NCI-H1417 (cell line): ENCODE data around the gene FILIP1L.
A peak's percentile ranks its signal among the peaks of the same experiment; 100 is the strongest.
"Not testable (repeated sequence)": the region's sequence is repeated elsewhere in the genome, so short reads cannot be mapped to it uniquely, and the experiment has no call there.

Source experiments
- DNase-seq, 3 experiments: peaks; one replicate each; lab custom pipeline; 2025; lab: John Stamatoyannopoulos, UW

FILIP1L gene

GRCh38 chr3:100075196-100075595 is 39.1 kb downstream of the FILIP1L start:
- DNase-seq, result no peak

GRCh38 chr3:100073714-100074307 is 40.5 kb downstream of the FILIP1L start:
- DNase-seq, result no peak

DNA sequence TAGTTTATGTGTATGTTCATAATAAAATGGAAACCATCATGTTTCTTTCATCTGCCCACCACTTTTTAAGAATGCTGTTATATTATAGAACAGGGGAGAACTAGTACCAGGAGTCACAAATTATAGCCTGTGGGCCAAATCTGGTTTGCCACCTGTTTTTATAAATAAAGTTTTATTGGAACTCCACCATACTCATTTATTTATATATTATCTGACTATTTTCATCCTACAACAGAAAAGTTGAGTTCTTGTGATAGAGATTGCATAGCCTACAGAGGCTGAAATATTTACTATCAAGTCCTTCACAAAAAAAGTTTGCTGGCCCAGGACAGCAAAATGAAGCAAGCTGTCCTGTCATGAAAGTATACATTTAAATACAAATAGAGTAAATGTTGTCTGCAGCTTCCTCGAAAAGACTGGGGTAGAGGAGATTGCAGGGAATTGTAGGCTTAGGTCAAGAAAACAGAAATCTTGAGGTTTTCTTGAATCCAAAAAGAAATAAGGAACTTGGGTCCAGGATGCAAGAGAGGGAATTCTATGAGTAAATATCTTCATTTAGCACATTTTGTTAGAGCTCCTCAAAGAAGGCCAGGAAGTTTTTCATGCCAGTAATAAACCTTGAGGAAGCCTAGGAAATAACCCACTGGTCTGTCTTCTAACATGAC is 41.1 kb downstream of the FILIP1L start:
- no peak for DNase-seq

DNA sequence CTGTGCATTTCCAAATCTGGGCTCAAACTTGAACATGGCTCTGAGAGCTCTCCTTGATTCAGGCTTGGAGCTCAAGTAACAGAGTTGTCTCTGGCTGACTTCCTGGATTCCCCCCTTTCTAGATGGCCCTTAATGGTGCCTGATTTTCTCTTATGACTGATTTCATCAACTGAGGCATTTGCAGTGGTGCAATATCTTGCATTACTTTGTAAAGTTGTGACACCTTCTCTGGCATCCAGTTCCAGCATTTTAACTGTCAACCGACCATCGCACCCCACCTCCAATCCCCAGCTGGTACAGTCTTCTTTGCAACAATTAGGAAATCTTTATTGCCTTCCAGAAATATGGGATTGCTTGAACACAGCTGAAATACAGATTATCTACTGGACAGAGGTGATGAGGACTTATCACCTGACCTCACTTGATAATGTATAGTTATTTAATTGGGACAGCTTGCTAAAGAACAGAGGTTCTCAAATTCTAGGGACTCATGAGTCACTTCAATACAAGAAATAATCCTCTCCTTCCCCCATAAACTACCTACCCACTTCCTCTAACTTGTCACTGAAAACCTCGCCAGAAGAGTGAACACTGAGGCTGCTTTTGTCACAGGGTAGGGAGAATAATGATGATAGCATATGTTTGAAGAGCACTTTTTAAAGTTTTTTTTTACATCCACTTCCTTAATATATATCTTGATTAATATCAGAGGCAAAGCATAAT is 41.8 kb downstream of the FILIP1L start:
- DNase-seq, result no peak

DNA sequence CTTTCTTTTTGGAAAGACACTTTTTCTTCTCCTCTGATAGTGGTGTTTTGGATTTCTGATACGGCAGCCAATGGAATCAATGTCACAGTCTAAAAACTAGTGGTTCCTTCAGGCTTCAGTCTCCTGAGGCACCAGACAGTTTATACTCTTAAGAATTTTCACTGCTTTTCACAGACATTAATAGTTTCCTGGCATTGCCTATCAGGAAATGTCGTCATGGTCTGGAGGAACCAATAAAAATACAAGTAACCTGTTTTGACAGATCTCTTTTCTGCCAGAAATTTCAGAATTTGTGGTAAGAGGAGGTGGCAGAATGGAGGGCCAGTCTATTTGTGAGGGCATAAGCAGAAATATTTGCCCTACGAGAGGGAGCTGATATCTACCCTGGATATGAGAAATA is 44.8 kb downstream of the FILIP1L start:
- no peak for DNase-seq

DNA sequence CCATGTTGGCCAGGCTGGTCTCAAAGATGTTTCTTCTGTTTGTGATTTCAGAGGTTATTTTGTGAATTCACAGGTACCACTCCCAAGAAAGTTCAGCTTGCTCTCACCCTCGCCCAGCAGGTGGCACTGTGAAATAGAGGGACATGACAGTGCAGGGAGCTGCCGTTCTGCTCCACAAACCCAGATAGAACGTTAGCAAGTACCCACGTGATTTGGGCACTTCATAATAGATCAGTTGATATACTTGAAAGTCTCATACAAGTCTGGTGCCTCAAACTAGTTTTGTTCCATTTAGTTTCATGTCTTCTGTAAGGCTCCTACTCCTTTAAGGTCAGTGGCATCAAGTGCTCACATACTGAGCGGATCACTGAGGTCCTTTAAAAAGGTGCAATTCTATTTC is 45.5 kb downstream of the FILIP1L start:
- peak; percentile 53 to 83 (median 78) for DNase-seq

DNA sequence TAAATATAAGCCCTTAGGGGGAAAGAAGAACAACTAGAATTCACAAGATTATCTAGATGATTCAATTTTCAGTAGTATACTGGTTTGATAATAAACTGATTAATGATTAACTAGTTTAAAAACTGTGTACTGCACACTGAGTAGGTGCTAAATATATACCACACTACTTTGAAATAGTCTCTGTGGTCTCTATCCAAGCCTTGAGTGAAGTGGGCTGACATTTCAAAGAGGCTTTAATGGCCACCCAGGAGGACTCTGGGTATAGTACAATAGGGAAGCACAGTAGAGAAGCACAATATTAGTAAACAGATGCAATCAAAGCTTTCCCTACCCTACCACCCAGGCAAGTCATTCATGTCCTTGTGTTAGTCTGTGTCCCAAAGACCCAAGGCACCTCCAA is 46.7 kb downstream of the FILIP1L start:
- no peak for DNase-seq

DNA sequence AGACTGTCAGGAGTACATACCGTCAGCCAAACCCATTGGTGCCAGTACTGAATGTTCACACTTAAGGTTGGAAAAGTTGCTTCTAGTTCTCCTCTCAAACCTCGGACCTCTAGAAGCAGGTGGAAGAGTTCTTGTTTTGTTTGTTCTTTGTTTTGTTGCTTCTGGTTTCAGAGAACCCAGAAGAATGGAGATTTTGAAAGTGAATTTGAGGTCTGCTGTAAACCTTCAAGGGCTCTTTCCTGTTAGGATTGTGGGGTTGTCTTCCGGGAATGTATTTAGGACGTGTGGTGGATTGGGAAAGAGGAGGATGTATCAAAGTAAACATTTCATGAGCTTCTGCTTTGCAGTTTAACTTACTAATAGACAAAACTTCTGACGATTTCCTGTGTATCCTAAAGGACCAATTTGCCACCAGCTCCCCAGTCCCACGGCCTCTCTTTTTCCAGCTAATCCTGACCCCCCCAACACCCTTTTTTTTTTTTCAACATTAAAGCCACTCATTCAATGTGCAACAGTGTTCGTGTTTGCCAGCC is 50.3 kb downstream of the FILIP1L start:
- DNase-seq, result no peak

DNA sequence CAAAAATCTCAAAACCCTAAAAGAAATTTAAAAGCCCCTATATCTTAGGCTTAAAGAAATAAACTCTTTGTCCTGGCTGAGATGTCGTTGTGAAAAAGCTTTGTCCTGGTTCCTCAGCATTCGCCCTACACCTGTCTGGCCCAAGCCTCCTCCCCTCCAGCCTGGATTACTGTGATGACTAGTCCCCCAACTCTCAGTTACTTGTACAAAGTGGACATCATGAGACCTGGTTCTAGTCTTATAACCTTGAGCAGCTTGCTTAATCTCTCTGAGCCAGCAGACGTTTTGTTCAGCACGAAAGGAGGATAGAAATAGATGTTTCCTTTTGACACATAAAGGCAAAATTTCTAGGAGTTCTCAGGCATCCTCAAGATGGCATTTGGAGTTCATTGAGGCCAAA is 51.6 kb downstream of the FILIP1L start:
- DNase-seq, result no peak

- DNase-seq, result no peak
Observed at GRCh38 chr3:100060685-100061484, 53.4 kb downstream of the FILIP1L start.

DNA sequence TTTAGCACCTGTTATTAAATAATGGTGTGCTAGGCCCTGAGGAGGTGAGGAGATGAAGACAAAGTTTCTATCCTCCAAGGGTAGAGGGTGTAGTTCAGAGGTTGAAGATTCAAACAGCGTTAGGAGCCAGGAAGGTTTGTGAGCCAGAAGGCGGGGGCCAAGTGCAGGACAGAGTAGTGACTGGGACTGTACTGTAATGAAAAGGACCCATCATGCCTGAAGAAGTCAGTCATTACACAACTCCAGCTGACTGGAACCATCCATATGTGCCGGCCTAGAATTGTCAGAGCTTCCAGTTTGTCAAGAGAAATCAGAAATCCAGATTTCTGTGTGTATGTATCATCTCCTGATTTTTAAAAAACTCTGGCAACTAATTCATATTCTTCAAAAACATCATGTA is 54.8 kb downstream of the FILIP1L start:
- DNase-seq, result no peak

GRCh38 chr3:100057716-100058575 is 56.4 kb downstream of the FILIP1L start:
- DNase-seq, result no peak

GRCh38 chr3:100053951-100054620 is 60.2 kb downstream of the FILIP1L start:
- no peak for DNase-seq

- not testable (repeated sequence) for DNase-seq
Observed at GRCh38 chr3:100051513-100051912, 62.8 kb downstream of the FILIP1L start.

DNA sequence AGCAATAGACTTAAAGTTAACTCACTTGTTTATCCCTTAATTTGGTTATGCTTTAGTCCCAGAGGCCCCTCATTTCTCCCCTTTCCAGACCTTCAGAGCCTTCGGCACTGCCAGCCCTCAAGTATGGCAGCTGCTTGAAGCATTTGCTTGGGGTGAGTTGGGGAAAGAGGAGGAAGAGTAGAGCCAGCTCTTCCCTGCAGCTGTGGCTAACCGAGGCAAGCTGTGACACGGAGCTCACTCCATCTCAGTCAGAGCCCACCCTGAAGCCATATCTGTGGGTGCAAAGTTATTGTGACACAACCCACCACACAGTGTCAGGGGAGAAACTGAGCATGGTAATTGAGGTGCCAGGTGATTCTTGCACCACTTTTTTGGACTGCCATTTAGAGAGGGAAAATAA is 66.1 kb downstream of the FILIP1L start:
- no peak for DNase-seq

- peak in 1 of 3 experiments; percentile 51 for DNase-seq
Observed at GRCh38 chr3:100047455-100048141, 66.7 kb downstream of the FILIP1L start.

GRCh38 chr3:100046986-100047385 is 67.3 kb downstream of the FILIP1L start:
- DNase-seq, result no peak

- DNase-seq, result no peak
Observed at GRCh38 chr3:100045696-100046095, 68.6 kb downstream of the FILIP1L start.

DNA sequence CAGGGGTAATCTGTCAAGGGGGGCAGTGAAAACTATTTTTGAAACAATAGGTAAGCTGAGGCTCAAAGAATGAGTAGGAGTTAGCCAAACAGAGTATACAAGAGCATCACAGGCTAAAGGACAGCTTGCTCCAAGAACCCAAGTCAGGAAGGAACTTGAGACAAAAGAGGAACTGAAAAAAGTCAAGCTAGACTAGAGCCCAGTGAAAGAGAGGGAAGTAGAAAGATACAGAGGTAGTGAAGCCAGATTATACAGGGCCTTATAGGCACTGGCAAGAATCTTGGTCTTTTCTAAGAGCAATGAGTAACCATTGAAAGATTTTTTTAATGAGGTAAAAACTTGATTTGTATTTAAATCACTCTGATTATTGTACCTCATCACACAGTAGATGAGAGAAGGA is 69.9 kb downstream of the FILIP1L start:
- DNase-seq, result no peak

DNA sequence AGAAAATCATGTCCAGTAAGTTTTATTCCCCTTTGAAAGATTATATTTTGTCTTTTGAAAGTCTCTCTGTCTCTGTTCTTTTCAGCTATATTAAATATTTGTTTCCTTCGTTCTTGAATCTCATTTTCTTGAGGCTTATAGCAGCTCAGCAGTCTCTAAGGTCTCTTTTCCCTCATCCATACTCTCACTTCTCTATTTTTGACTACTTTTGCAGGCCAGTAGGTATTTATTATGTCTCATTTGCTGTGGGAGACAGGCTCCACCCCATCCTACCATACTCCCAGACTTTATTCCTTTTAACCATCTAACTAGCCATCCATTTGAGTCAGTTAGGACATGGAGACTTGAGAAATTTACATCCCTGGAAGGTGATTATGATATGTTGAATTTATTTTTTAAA is 71.0 kb downstream of the FILIP1L start:
- DNase-seq, result no peak
